BJ (cell line): Measurements from ENCODE around the gene FUT7. TPM values are rescaled to one million over a fixed set of nuclear protein-coding genes. Genes with fewer than 3 reads are reported as not detected.

Experiments used
- CTCF ChIA-PET: fragments of 350-600 bp; formaldehyde crosslinking; extraction: SDS; loops from one replicate; lab custom pipeline; 2021; ENCODE audit warnings: antibody characterized with exemption, inconsistent platforms; lab: Yijun Ruan, JAX
- POLR2A ChIA-PET: fragments of 300-600 bp; sonication (Branson Sonifier 250); formaldehyde crosslinking; extraction: SDS; loops from one replicate; lab custom pipeline; 2021; ENCODE audit warnings: antibody characterized with exemption; lab: Charles Lee
- DNase-seq: peaks from one replicate; pipeline ENCODE4 v3.0.0-alpha.2; 2011; ENCODE audit warnings: low read depth
- H3K27me3 ChIP-seq: 2 replicates; pipeline ENCODE4 v1.6.0; 2011; ENCODE audit warnings: low read length; ENCODE audit not compliant: control insufficient read depth, insufficient read depth
- H3K36me3 ChIP-seq: 2 replicates; pipeline ENCODE4 v1.5.1; 2011; ENCODE audit warnings: low read length; ENCODE audit not compliant: control insufficient read depth, insufficient read depth
- H3K4me3 ChIP-seq: 2 replicates; pipeline ENCODE4 v1.5.1; 2011; ENCODE audit warnings: low read depth, mild to moderate bottlenecking, control low read depth, low read length
- polyA plus RNA-seq: library from polyadenylated mRNA; depleted of rRNA; stranded (reverse); fragments of >200 nt; gene quantifications from 2 replicates; pipeline ENCODE4 v1.2.3, GENCODE V29; 2011
- TF ChIP-seq, protein P1 (sequence below): IDR thresholded peaks from 2 replicates; pipeline ENCODE4 v1.5.1; 2011; ENCODE audit warnings: low read depth, mild to moderate bottlenecking, control low read depth, inconsistent platforms, low read length, moderate library complexity; ENCODE audit not compliant: insufficient read depth

Gene FUT7
- polyA plus RNA-seq, 1 experiment: not detected

DNA sequence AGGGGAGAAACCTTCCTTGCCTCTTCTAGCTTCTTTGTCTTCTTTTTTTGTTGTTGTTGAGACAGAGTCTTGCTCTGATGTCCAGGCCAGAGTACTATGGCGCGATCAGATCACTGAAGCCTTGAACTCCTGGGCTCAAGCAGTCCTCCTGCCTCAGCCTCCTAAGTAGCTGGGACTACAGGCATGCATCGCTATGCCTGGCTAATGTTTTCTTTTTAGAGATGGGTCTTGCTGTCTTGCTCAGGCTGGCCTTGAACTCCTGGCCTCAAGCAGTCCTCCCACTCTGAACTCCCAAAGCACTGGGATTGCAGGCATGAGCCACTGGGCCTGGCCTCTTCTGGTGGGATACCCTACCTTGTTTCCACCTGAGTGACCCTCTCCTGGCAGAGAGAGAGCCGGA is 43.0 kb downstream of the FUT7 start:
- Histone ChIP-seq H3K27me3 (no peaks in the 10 kb centered on the region; the same call in 1 of the 2 replicates), H3K36me3 (no peaks in the 10 kb centered on the region), H3K4me3 (no peak overlapping the region)
- DNase-seq: no peak
- TF ChIP-seq, protein P1, sequence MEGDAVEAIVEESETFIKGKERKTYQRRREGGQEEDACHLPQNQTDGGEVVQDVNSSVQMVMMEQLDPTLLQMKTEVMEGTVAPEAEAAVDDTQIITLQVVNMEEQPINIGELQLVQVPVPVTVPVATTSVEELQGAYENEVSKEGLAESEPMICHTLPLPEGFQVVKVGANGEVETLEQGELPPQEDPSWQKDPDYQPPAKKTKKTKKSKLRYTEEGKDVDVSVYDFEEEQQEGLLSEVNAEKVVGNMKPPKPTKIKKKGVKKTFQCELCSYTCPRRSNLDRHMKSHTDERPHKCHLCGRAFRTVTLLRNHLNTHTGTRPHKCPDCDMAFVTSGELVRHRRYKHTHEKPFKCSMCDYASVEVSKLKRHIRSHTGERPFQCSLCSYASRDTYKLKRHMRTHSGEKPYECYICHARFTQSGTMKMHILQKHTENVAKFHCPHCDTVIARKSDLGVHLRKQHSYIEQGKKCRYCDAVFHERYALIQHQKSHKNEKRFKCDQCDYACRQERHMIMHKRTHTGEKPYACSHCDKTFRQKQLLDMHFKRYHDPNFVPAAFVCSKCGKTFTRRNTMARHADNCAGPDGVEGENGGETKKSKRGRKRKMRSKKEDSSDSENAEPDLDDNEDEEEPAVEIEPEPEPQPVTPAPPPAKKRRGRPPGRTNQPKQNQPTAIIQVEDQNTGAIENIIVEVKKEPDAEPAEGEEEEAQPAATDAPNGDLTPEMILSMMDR: no peak
- ChIA-PET CTCF (interaction anchor here (1.1 to 1.4 kb wide), 3 partner anchors 40 to 58 kb away, joined by 4 to 5 read pairs (median 4); partner anchors contain the start of gene NPDC1), POLR2A (no interaction called here)

DNA sequence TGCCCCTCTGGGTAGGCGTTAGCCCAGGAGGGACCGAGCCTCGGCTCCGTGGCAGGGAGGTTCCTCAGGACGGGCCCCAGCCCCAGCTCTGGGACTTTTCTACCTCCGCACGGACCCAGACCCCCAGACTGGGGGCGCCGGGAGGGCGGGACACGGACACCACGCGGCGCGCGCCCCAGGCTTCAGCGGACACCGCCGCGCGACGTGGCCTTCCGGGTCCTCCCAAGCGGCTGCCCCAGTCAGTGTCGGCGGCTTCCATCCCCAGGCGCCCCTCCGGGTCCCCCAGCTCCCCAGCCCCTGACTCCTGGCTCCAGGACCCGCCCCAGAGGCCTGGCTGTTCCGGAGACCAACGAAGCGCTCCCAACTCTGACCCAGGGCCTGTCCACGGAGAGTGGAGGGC is 46.0 kb downstream of the FUT7 start:
- DNase-seq: no peak
- Histone ChIP-seq H3K36me3 (no peaks in the 10 kb centered on the region), H3K27me3 (peaks cover 1% of the 10 kb centered on the region), H3K4me3 (no peak overlapping the region)
- CTCF ChIA-PET: interaction anchor here (0.5 kb wide), 1 partner anchor 207 kb away, joined by 3 read pairs; no protein-coding TSS in a partner anchor
- POLR2A ChIA-PET: no interaction called here
- TF ChIP-seq, protein P1: no peak

DNA sequence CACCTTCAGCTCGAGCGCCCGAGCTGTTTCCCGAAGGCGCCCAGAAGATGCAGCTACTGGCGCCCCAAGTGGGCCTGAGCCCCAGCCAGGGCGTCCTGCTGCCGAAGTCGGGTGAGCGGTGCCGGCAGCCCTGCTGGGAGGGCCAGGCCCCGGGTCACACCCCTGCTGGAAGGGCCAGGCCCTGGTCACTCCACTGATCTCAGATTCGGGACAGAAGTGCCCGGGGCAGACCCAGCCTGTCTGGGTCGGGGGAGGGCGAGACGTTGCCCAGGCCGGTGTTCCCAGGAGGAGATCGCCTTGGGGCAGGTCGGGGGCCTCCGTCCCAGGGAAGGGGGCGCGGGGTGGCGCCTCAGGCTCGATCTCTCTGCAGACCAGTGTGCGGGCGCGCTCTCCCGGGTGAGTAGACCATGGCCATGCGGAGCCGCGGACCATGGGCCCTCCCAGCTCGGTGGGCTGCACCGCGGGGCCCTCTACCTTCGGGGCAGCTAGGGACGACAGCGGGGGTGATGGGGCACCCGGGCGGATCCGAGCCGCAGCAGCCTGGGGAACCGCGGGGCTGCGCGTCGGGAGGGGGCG is 46.8 kb downstream of the FUT7 start:
- TF ChIP-seq, protein P1: no peak
- Histone ChIP-seq H3K36me3 (no peaks in the 10 kb centered on the region), H3K4me3 (no peak overlapping the region), H3K27me3 (peaks cover 1% of the 10 kb centered on the region)
- CTCF ChIA-PET: interaction anchor here (0.5 kb wide), 1 partner anchor 206 kb away, joined by 3 read pairs; no protein-coding TSS in a partner anchor
- POLR2A ChIA-PET: no interaction called here
- no peak for DNase-seq

DNA sequence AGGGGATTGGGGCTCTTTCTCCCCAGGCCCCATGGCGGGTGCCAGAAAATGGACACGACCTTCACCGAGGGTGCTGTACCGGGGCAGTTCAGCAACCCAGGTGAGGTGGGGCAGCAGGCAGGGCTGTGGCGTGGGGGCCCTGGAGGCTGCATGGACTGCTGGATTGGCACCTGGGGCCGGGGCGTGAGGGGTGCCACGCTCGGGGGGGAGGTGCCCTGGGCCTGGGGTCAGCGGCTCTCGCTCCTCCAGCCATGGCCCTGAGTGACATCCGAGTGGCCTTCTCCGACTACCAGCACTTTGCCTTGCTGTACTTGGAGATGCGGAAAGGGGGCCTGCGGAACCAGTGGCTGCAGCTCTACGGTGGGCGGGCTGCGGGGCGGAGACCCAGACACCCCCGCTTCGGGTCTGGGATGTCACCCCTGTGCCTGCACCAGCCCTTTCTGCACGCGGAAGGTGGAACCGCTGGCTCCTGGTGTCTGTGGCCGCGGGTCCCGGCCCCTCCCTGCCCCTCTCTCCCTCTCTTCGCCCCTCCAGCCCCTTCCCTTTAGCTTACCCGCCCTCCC is 47.3 kb downstream of the FUT7 start:
- Histone ChIP-seq H3K36me3 (no peaks in the 10 kb centered on the region), H3K27me3 (peaks cover 1% of the 10 kb centered on the region), H3K4me3 (no peak overlapping the region)
- no peak for DNase-seq
- TF ChIP-seq, protein P1: no peak
- ChIA-PET POLR2A (no interaction called here), CTCF (no interaction called here)

DNA sequence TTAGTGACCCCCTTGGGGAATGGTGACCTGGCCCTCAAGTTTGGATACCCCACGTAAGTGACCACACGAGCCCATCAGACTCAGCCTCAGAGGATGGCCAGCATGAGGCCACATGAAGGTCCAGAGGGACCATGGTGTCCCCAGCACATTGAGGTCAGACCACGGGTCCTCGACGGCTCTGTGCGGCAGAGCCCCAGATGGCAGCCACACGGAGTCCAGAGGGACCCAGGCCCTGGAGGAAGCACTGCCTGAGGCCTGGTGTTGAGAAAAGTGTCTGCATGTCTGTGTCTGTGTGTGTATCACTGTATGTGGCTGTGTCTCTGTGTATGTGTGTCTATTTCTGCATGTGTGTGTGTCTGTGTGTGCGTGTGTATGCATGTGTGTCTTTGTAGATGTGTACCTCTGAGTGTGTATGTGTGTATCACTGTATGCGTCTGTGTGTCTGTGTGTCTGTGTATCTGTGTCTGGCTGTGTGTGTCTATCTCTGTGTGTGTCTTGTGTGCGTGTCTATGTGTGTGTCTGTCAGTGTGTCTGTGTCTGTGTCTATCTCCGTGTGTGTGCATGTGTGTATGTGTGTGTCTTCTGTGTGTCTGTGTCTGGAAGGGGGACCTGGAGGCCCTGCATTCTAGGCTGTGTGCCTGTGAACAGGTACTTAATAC is 48.1 kb downstream of the FUT7 start:
- H3K36me3 ChIP-seq: no peaks in the 10 kb centered on the region
- TF ChIP-seq, protein P1: no peak
- peaks cover 1% of the 10 kb centered on the region for H3K27me3 ChIP-seq
- no peak overlapping the region for H3K4me3 ChIP-seq
- ChIA-PET POLR2A (no interaction called here), CTCF (no interaction called here)
- DNase-seq: no peak
